SKM-1 (cell line): ENCODE measurements around the gene CHCHD1.
"Not testable (repeated sequence)": the region's sequence is repeated elsewhere in the genome, so short reads cannot be mapped to it uniquely, and the experiment has no call there.

Experiments
- DNase-seq: peaks from one replicate; lab custom pipeline; 2025; ENCODE audit not compliant: unreplicated experiment; lab: John Stamatoyannopoulos, UW

CHCHD1 gene

GRCh38 chr10:73790886-73791625 is 9.2 kb downstream of the CHCHD1 start:
- no peak for DNase-seq

GRCh38 chr10:73791871-73792400 is 10.1 kb downstream of the CHCHD1 start:
- DNase-seq = no peak

GRCh38 chr10:73793456-73793855 is 11.6 kb downstream of the CHCHD1 start:
- DNase-seq = no peak

- not testable (repeated sequence) for DNase-seq
Measured at GRCh38 chr10:73795491-73795890, 13.6 kb downstream of the CHCHD1 start.

- DNase-seq = not testable (repeated sequence)
Measured at GRCh38 chr10:73796035-73796434, 14.2 kb downstream of the CHCHD1 start.

GRCh38 chr10:73796766-73797165 is 14.9 kb downstream of the CHCHD1 start:
- DNase-seq = no peak

- no peak for DNase-seq
Measured at GRCh38 chr10:73797324-73798025, 15.6 kb downstream of the CHCHD1 start.

GRCh38 chr10:73798087-73798486 is 16.2 kb downstream of the CHCHD1 start:
- DNase-seq = no peak

- DNase-seq = no peak
Measured at GRCh38 chr10:73798927-73799560, 17.2 kb downstream of the CHCHD1 start.

- DNase-seq = no peak
Measured at GRCh38 chr10:73799899-73800559, 18.2 kb downstream of the CHCHD1 start.

GRCh38 chr10:73800560-73801252 is 18.9 kb downstream of the CHCHD1 start:
- no peak for DNase-seq

- DNase-seq = no peak
Measured at GRCh38 chr10:73801253-73801590, 19.4 kb downstream of the CHCHD1 start.

GRCh38 chr10:73802276-73802991 is 20.6 kb downstream of the CHCHD1 start:
- no peak for DNase-seq

- no peak for DNase-seq
Measured at GRCh38 chr10:73803680-73804286, 21.9 kb downstream of the CHCHD1 start.

GRCh38 chr10:73806176-73806950 is 24.5 kb downstream of the CHCHD1 start:
- DNase-seq = no peak

- DNase-seq = no peak
Measured at GRCh38 chr10:73807471-73807870, 25.6 kb downstream of the CHCHD1 start.

GRCh38 chr10:73808021-73808815 is 26.4 kb downstream of the CHCHD1 start:
- no peak for DNase-seq
